ENCODE measurements around the gene PBX4. TPM values are rescaled to one million over a fixed set of nuclear protein-coding genes. Genes with fewer than 3 reads are reported as not detected.

PBX4 gene
- total RNA-seq, 4 donors from 2014 or later: 3.8 to 15.8 (median 5.9) TPM

- TF ChIP-seq CTCF (IDR thresholded peaks at IDR 0.05): no peak
- no peak for TF ChIP-seq POLR2A (IDR thresholded peaks at IDR 0.05)
- 1 to 2% methylated on average over 27 to 47 of the region's 87 CpGs for WGBS, 2 donors
- peak within 1 kb of the TSS; percentile 29 for H3K4me3 ChIP-seq (ENCODE audit: low read depth, poor library complexity, severe bottlenecking)
- intact Hi-C loops (cut with DNase I; ENCODE audit: low total_unique reads): no loop called here
- DNase-seq (ENCODE audit: low spot score in 2 of 2): no peak
These were observed 9.4 kb upstream of the PBX4 start, which contains the start of gene LPAR2 for GRCh38 chr19:19627621-19628500. Gene LPAR2 (minus strand): TSS chr19:19628220. CDS start chr19:19627275, 945 bp downstream.

DNA sequence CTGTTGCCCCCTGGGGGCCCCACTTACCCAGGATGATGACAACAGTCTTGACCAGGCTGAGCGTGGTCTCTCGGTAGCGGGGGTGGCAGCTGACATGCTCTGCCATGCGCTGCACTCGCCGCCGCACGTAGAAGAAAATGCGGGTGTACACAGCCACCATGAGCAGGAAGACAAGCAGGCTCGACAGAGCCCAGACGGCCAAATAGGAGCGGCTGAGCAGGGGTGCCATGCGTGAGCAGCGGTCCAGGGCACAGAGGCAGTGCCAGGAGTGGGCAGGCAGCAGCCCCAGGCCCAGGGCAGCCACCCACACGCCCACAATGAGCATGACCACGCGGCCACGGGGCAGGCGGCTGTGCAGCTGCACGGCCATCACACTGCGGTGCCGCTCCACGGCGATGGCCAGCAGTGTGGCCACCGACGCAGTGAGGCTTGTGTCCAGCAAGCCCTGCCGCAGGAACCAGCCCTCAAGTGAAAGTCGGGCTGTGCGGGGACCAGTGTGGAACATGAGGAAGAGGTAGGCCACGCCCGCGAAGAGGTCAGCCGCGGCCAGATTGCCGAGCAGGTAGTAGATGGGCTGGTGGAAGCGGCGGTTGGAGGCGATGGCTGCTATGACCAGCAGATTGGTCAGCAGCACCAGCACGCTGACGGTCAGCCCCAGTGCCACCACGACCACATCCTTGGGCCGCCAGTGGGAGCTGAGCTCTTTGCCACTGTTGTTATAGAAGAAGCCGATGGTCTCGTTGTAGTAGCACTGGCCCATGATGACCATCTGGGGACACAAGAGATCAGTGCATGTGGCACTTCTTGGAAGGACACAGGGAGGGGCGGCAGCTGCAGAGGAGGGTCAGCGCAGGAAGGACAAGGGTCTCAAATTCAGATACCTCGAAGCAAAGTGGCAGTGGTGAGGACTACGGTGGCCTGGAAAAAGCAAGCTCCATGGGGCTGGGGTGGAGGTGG is 8.3 kb upstream of the PBX4 start:
- WGBS, 2 donors: 89 to 92% methylated on average over 46 to 48 of the region's 48 CpGs
- intact Hi-C loops (cut with DNase I; ENCODE audit: low total_unique reads): no loop called here
- no peak for DNase-seq (ENCODE audit: low spot score in 2 of 2)
- H3K4me3 ChIP-seq (ENCODE audit: low read depth, poor library complexity, severe bottlenecking): no peak overlapping the region
- TF ChIP-seq POLR2A (IDR thresholded peaks at IDR 0.05) (no peak), CTCF (IDR thresholded peaks at IDR 0.05) (no peak)

DNA sequence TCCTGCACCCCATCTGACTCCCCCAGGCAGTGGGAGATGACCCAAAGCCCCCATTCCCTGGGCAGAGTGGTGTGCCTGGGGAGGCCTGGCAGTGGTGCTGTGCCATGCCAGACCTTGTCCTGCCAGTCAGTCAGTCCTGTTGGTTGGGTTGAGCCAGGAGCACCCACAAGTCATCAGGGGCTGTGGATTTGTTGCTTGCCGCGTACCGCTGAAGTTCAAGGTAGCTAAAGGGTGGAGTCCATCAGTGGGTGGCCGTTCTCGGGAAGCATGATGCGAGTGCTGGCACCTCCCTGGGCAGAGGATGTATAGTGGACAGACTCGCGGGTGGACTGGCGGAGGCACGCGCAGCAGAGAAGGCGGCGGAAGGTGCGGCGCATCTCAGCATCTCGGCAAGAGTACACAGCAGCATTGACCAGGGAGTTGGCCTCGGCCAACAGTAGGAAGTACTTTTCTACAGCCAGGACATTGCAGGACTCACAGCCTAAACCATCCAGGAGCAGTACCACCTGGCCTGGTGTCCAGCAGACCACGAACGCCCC is 5.6 kb upstream of the PBX4 start:
- no peak for DNase-seq (ENCODE audit: low spot score in 2 of 2)
- 87 to 93% methylated on average over 19 of the region's 19 CpGs for WGBS, 2 donors
- intact Hi-C loops (cut with DNase I; ENCODE audit: low total_unique reads): no loop called here
- H3K4me3 ChIP-seq (ENCODE audit: low read depth, poor library complexity, severe bottlenecking): no peak overlapping the region
- TF ChIP-seq POLR2A (IDR thresholded peaks at IDR 0.05) (no peak), CTCF (IDR thresholded peaks at IDR 0.05) (no peak)

GRCh38 chr19:19623383-19623782 is 4.9 kb upstream of the PBX4 start:
- 75 to 78% methylated on average over 5 of the region's 5 CpGs for WGBS, 2 donors
- intact Hi-C loops (cut with DNase I; ENCODE audit: low total_unique reads): no loop called here
- TF ChIP-seq POLR2A (IDR thresholded peaks at IDR 0.05) (no peak), CTCF (IDR thresholded peaks at IDR 0.05) (no peak)
- DNase-seq (ENCODE audit: low spot score in 2 of 2): no peak
- H3K4me3 ChIP-seq (ENCODE audit: low read depth, poor library complexity, severe bottlenecking): no peak overlapping the region

DNA sequence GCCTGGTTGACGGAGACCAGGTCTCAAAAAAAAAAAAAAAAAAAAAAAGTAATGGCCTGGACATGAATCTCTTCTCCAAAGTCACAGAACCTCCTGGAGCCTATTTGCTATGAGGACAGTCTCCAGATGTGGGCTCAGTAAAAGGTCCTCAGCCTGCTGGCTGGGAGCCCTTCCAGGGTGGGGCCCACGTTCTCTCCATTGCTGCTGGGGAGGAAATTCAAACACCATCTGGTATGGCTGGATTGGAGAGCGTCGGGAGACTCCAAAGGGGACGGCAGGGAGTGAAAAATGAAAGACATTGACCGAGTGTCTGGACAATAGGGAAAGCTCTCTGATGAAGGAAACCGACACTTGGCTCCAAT is 1.3 kb upstream of the PBX4 start:
- no peak for DNase-seq (ENCODE audit: low spot score in 2 of 2)
- no peak overlapping the region for H3K4me3 ChIP-seq (ENCODE audit: low read depth, poor library complexity, severe bottlenecking)
- WGBS, 2 donors: 70 to 74% methylated on average over 7 of the region's 7 CpGs
- TF ChIP-seq CTCF (IDR thresholded peaks at IDR 0.05) (no peak), POLR2A (IDR thresholded peaks at IDR 0.05) (no peak)
- intact Hi-C loops (cut with DNase I; ENCODE audit: low total_unique reads): no loop called here

Data from lower leg skin (tissue), 4 donors.